GM06990 (cell line): ENCODE measurements around the gene FMO2.
A peak's percentile ranks its signal among the peaks of the same experiment; 100 is the strongest.

Source experiments
- DNase-seq: peaks from one replicate; pipeline ENCODE4 v3.0.0-alpha.2; 2011; ENCODE audit not compliant: insufficient read length; ENCODE audit errors: extremely low read depth
- H3K27me3 ChIP-seq: replicated peaks from 2 replicates; pipeline ENCODE4 v1.6.0; 2011; ENCODE audit warnings: low read length; ENCODE audit not compliant: control insufficient read depth, insufficient read depth
- H3K36me3 ChIP-seq: 2 replicates; pipeline ENCODE4 v1.5.1; 2011; ENCODE audit warnings: low read length; ENCODE audit not compliant: control insufficient read depth, insufficient read depth
- H3K4me3 ChIP-seq: replicated peaks from 2 replicates; pipeline ENCODE4 v1.5.1; 2011; ENCODE audit warnings: low read depth, mild to moderate bottlenecking, control low read depth, low read length
- CTCF ChIP-seq: IDR thresholded peaks from 2 replicates; pipeline ENCODE4 v1.5.1; 2011; ENCODE audit warnings: low read length, control low read depth, mild to moderate bottlenecking, inconsistent platforms; ENCODE audit not compliant: insufficient read depth, poor library complexity, severe bottlenecking

Gene FMO2

GRCh38 chr1:171248841-171249240 is 63.7 kb downstream of the FMO2 start:
- Histone ChIP-seq H3K4me3 (no peak overlapping the region), H3K27me3 (no peaks in the 10 kb centered on the region), H3K36me3 (no peaks in the 10 kb centered on the region)
- no peak for TF ChIP-seq CTCF
- no peak for DNase-seq

DNA sequence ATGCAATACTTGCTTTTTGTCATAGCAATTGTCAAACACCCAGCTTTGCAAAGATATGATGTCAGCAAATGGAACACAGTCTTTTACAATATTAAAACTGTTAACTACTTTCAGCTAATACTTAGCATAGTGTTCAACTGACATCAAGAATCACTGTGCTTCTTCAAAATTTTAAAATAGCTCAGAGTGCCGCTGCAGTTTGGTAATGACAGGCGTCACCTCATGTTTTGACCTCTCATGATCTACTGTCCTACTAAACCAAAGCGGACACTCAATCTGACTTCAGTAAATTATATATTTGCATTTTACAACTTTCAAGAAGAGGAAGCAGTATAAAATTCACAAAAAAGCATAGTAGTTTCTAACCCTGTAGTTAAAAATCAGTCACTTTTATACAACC is 65.2 kb downstream of the FMO2 start:
- Histone ChIP-seq H3K27me3 (no peaks in the 10 kb centered on the region), H3K4me3 (no peak overlapping the region), H3K36me3 (no peaks in the 10 kb centered on the region)
- no peak for TF ChIP-seq CTCF
- DNase-seq = no peak

GRCh38 chr1:171251042-171251951 is 66.2 kb downstream of the FMO2 start:
- H3K27me3 ChIP-seq = no peaks in the 10 kb centered on the region
- no peaks in the 10 kb centered on the region for H3K36me3 ChIP-seq
- peak; percentile 56 for TF ChIP-seq CTCF
- peak overlapping the region; percentile 65 for H3K4me3 ChIP-seq
- DNase-seq = no peak

DNA sequence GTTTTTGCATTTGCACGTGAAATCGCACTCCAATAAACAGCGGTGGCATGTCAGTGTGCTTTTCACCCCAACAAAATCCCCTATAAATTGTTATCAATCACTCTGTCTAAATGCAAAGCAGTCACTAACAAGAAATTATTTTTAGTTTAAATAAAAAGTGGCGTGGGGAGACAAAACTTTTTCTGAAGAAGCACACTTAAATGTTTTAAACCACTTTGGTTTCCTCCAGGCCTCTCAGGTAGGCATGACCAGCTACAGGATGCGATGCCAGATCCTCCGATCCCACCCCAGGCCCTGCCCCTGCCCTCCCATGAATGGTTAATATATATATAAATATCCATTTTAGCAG is 66.8 kb downstream of the FMO2 start:
- Histone ChIP-seq H3K4me3 (no peak overlapping the region; the same call in 1 of the 2 replicates), H3K36me3 (no peaks in the 10 kb centered on the region), H3K27me3 (no peaks in the 10 kb centered on the region)
- no peak for TF ChIP-seq CTCF
- no peak for DNase-seq

GRCh38 chr1:171252482-171252881 is 67.4 kb downstream of the FMO2 start:
- DNase-seq = peak; percentile 52
- H3K36me3 ChIP-seq = no peaks in the 10 kb centered on the region
- H3K27me3 ChIP-seq = no peaks in the 10 kb centered on the region
- no peak for TF ChIP-seq CTCF
- no peak overlapping the region for H3K4me3 ChIP-seq
